KMS-11 (cell line): Measurements from ENCODE around the gene WDFY2.

Experiments
- H2AFZ ChIP-seq: fragments of 200-600 bp; sonication (generic); 2 replicates; pipeline ENCODE4 v1.6.1; 2016; ENCODE audit warnings: antibody characterized with exemption, mixed run types, low read depth
- H3K27ac ChIP-seq: fragments of 200-600 bp; sonication (generic); 2 replicates; pipeline ENCODE4 v1.6.1; 2016; ENCODE audit warnings: mild to moderate bottlenecking, mixed run types
- H3K27me3 ChIP-seq: fragments of 200-600 bp; sonication (generic); 2 replicates; pipeline ENCODE4 v1.6.1; 2017; ENCODE audit warnings: mild to moderate bottlenecking, low read depth, mixed run types, moderate library complexity; ENCODE audit not compliant: insufficient read depth
- H3K36me3 ChIP-seq: fragments of 200-600 bp; sonication (generic); 2 replicates; pipeline ENCODE4 v1.6.1; 2017; ENCODE audit warnings: mild to moderate bottlenecking, mixed run types; ENCODE audit not compliant: insufficient read depth
- H3K4me1 ChIP-seq: fragments of 200-600 bp; sonication (generic); 2 replicates; pipeline ENCODE4 v1.6.1; 2016; ENCODE audit warnings: mild to moderate bottlenecking, low read depth, mixed run types; ENCODE audit not compliant: poor library complexity, severe bottlenecking
- H3K4me2 ChIP-seq: fragments of 200-600 bp; sonication (generic); 2 replicates; pipeline ENCODE4 v1.7.0; 2016; ENCODE audit warnings: mild to moderate bottlenecking, mixed run types
- H3K4me3 ChIP-seq: fragments of 200-600 bp; sonication (generic); IDR thresholded peaks from 2 replicates; pipeline ENCODE4 v1.6.1; 2017; ENCODE audit warnings: low read depth, low read length, mixed read lengths; ENCODE audit not compliant: insufficient read depth
- H3K79me2 ChIP-seq: fragments of 200-600 bp; sonication (generic); 2 replicates; pipeline ENCODE4 v1.6.1; 2016; ENCODE audit warnings: low read depth, mixed run types; ENCODE audit not compliant: insufficient read depth
- H3K9ac ChIP-seq: fragments of 200-600 bp; sonication (generic); 2 replicates; pipeline ENCODE4 v1.6.1; 2016; ENCODE audit warnings: mild to moderate bottlenecking, mixed run types
- H4K20me1 ChIP-seq: fragments of 200-600 bp; sonication (generic); 2 replicates; pipeline ENCODE4 v1.6.1; 2016; ENCODE audit warnings: mild to moderate bottlenecking, mixed run types; ENCODE audit not compliant: insufficient read depth
- CTCF ChIP-seq: fragments of 200-600 bp; sonication (generic); conservative IDR thresholded peaks from 2 replicates; pipeline ENCODE4 v1.6.1; 2017; ENCODE audit warnings: low read depth, mild to moderate bottlenecking, antibody characterized with exemption, low read length, moderate library complexity, mixed read lengths

WDFY2 gene

GRCh38 chr13:51733374-51734298, 149.4 kb downstream of the WDFY2 start:
- Histone ChIP-seq H3K79me2 (no peaks in the 10 kb centered on the region), H4K20me1 (no peaks in the 10 kb centered on the region), H3K27me3 (no peaks in the 10 kb centered on the region), H3K4me3 (no peak overlapping the region), H3K4me2 (no peak overlapping the region), H3K27ac (no peak overlapping the region), H2AFZ (no peak overlapping the region), H3K36me3 (no peaks in the 10 kb centered on the region), H3K4me1 (peaks cover 6% of the 10 kb centered on the region), H3K9ac (no peak overlapping the region)
- TF ChIP-seq CTCF = no peak

- Histone ChIP-seq H3K36me3 (no peaks in the 10 kb centered on the region), H3K27me3 (no peaks in the 10 kb centered on the region), H3K4me2 (no peak overlapping the region), H3K9ac (no peak overlapping the region), H2AFZ (no peak overlapping the region), H3K27ac (no peak overlapping the region), H3K79me2 (no peaks in the 10 kb centered on the region), H3K4me1 (peaks cover 6% of the 10 kb centered on the region), H3K4me3 (no peak overlapping the region), H4K20me1 (no peaks in the 10 kb centered on the region)
- no peak for TF ChIP-seq CTCF
Measured at GRCh38 chr13:51734786-51735185, 150.5 kb downstream of the WDFY2 start.

- no peaks in the 10 kb centered on the region for H3K79me2 ChIP-seq
- TF ChIP-seq CTCF = no peak
- no peak overlapping the region for H2AFZ ChIP-seq
- H3K36me3 ChIP-seq = no peaks in the 10 kb centered on the region
- H3K4me1 ChIP-seq = peaks cover 6% of the 10 kb centered on the region
- no peak overlapping the region for H3K4me3 ChIP-seq
- no peak overlapping the region for H3K27ac ChIP-seq
- H3K4me2 ChIP-seq = no peak overlapping the region
- no peaks in the 10 kb centered on the region for H3K27me3 ChIP-seq
- H4K20me1 ChIP-seq = no peaks in the 10 kb centered on the region
- no peak overlapping the region for H3K9ac ChIP-seq
Measured at GRCh38 chr13:51737609-51738008, 153.3 kb downstream of the WDFY2 start.

DNA sequence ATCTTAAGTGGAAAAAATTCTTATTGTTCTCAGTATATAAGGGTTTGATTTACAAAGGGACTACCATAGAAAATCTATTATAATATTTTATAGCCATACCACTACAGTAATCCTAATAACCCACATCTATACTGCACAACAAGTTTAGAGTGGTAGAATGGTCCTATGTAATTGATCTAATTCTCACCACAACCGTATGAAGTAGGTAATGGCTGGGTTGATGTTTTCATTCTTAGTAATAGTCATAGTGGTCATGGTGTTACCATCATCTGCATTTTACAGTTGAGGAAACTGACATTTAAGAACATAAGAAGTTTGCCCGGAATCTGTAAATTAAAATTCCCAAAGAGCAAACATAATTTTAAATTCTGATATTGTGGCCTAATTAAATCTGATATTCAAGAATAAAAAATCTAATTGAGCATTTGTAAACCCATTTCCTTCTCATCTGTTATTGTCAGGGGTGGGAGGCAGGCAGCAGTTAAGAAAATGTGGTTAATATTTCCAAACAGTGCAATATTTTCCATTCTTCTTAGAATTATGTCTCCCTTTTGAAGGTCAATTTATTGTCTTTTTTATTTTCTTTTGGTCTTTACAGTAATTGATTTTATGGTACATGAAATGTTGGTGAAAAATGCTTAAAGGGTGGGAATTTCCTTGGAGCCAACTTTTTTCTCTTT, 154.1 kb downstream of the WDFY2 start:
- no peaks in the 10 kb centered on the region for H4K20me1 ChIP-seq
- peaks cover 6% of the 10 kb centered on the region for H3K4me1 ChIP-seq
- H3K27me3 ChIP-seq = no peaks in the 10 kb centered on the region
- no peak overlapping the region for H3K4me3 ChIP-seq
- no peak overlapping the region for H3K4me2 ChIP-seq
- H2AFZ ChIP-seq = no peak overlapping the region
- H3K27ac ChIP-seq = no peak overlapping the region
- TF ChIP-seq CTCF = no peak
- no peaks in the 10 kb centered on the region for H3K79me2 ChIP-seq
- no peaks in the 10 kb centered on the region for H3K36me3 ChIP-seq
- H3K9ac ChIP-seq = no peak overlapping the region
